Calu3 (cell line): ENCODE results near the gene PPP2R3A. TPM values are rescaled to one million over a fixed set of nuclear protein-coding genes. Genes with fewer than 3 reads are reported as not detected.

ENCODE experiments used
- BruUV-seq: library from RNA; stranded (reverse); fragments of 400-500 nt; replicated peaks from 2 replicates; lab custom pipeline; 2021; lab: Mats Ljungman, UMichigan
- CTCF ChIA-PET: fragments of 300-600 bp; sonication (Branson Sonifier 250); formaldehyde crosslinking; loops from one replicate; lab custom pipeline; 2022; ENCODE audit warnings: antibody characterized with exemption; lab: Charles Lee
- DNase-seq: peaks from one replicate; pipeline ENCODE4 v3.0.0; 2022
- H3K27ac Mint-ChIP-seq: one replicate; pipeline ENCODE4 v1.8.0; 2022; ENCODE audit warnings: mixed read lengths; ENCODE audit not compliant: unreplicated experiment
- H3K27me3 Mint-ChIP-seq: one replicate; pipeline ENCODE4 v1.8.0; 2022; ENCODE audit warnings: mixed read lengths; ENCODE audit not compliant: unreplicated experiment
- H3K36me3 Mint-ChIP-seq: one replicate; pipeline ENCODE4 v1.8.0; 2022; ENCODE audit warnings: mild to moderate bottlenecking, moderate library complexity, mixed read lengths; ENCODE audit not compliant: insufficient read depth, unreplicated experiment
- H3K4me1 Mint-ChIP-seq: one replicate; pipeline ENCODE4 v1.8.0; 2022; ENCODE audit warnings: mild to moderate bottlenecking, low read depth, mixed read lengths; ENCODE audit not compliant: unreplicated experiment
- H3K4me3 Mint-ChIP-seq: one replicate; pipeline ENCODE4 v1.8.0; 2022; ENCODE audit warnings: mild to moderate bottlenecking, low read depth, moderate library complexity, mixed read lengths; ENCODE audit not compliant: unreplicated experiment
- H3K9me3 Mint-ChIP-seq: one replicate; pipeline ENCODE4 v1.8.0; 2022; ENCODE audit warnings: low read depth, mixed read lengths; ENCODE audit not compliant: unreplicated experiment
- CTCF ChIP-seq: fragments of 200-600 bp; IDR thresholded peaks from one replicate; pipeline ENCODE4 v1.8.0; 2022; ENCODE audit warnings: antibody characterized with exemption; ENCODE audit not compliant: unreplicated experiment
- intact Hi-C: fragments of 100-400 bp; cut with micrococcal nuclease; formaldehyde crosslinking; loops from one replicate; pipeline ENCODE4 v1.10.0; 2022; ENCODE audit not compliant: unreplicated experiment
- total RNA-seq: library from RNA; stranded (reverse); gene quantifications from 2 replicates; pipeline ENCODE4 v1.2.3, GENCODE V29; 2022

PPP2R3A gene
- total RNA-seq, 1 experiment from 2014 or later, result 64.8 TPM

DNA sequence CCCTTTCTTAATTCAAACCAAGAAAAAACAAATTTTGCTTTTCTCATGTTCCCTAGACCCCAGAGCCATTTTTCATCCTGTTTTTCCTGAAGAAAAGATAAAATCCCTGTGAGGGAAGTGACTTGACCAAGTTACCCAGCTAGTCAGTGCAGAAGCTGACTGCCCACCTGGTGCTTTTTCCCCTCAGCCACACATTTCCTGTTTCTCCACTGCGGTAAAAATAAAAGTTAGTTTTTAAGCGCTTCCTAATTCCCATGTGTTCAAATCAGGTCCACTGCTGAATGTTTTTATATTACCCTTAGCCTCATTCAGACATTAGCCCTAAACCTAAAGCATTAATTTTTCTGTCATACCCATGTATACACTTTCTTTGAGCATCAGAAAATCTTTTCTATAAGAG lies 26.1 kb downstream of the PPP2R3A start:
- TF ChIP-seq CTCF, result no peak
- H3K27ac Mint-ChIP-seq, result peak overlapping the region; percentile 85
- CTCF ChIA-PET, result interaction anchor here (1.0 to 2.2 kb wide), 2 partner anchors 25 to 51 kb away, joined by 5 to 8 read pairs; no protein-coding TSS in a partner anchor
- H3K27me3 Mint-ChIP-seq, result no peaks in the 10 kb centered on the region
- intact Hi-C loops, result loop anchor here (1.0 kb wide), 1 partner anchor 73 kb away; no protein-coding TSS in a partner anchor
- no peak for DNase-seq
- H3K4me3 Mint-ChIP-seq, result no peak overlapping the region
- BruUV-seq, result no TSS peak
- H3K9me3 Mint-ChIP-seq, result no peaks in the 10 kb centered on the region
- H3K36me3 Mint-ChIP-seq, result peaks cover 5% of the 10 kb centered on the region
- H3K4me1 Mint-ChIP-seq, result peaks cover 37% of the 10 kb centered on the region

- Mint-ChIP-seq H3K36me3 (peaks cover 5% of the 10 kb centered on the region), H3K27me3 (no peaks in the 10 kb centered on the region), H3K4me1 (peaks cover 37% of the 10 kb centered on the region), H3K4me3 (no peak overlapping the region), H3K27ac (peak overlapping the region; percentile 85), H3K9me3 (no peaks in the 10 kb centered on the region)
- DNase-seq, result no peak
- intact Hi-C loops, result loop anchor here (1.0 kb wide), 1 partner anchor 74 kb away; no protein-coding TSS in a partner anchor
- no TSS peak for BruUV-seq
- no peak for TF ChIP-seq CTCF
- CTCF ChIA-PET, result interaction anchor here (2.2 kb wide), 1 partner anchor 25 kb away, joined by 8 read pairs; no protein-coding TSS in a partner anchor
Measured at GRCh38 chr3:135992072-135992471, 26.5 kb downstream of the PPP2R3A start.

DNA sequence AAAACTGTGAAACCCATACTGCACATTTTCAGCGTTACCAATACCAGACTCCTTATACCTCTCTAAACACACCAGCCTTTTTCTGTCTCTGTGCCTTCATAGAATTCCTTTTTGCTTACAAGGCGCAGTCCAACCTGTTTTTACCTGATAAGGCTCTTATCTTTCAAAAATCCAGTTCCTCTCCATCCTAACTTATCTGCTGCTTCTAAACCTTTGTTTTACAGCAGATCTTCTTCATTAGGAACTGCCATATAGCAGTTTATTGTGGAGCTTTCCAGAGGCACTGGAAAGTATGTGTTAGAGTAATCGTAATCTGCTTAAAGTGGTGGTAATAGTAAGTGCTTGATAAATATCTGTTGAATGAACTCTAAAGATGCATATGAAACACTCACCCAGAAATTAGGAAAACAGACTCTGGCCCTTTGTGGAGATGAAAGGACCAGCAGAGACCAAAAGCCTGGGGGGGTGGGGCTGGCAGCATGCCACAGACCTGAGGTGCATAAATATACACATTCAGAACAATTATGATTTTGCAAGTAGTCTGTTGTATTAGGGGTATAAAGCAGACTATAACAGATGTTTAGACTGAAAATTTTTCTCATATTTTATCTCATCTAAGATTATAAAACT lies 29.3 kb downstream of the PPP2R3A start:
- DNase-seq, result no peak
- intact Hi-C loops, result no loop called here
- CTCF ChIA-PET, result interaction anchor here (1.1 kb wide), 1 partner anchor 48 kb away, joined by 3 read pairs; no protein-coding TSS in a partner anchor
- Mint-ChIP-seq H3K27me3 (no peaks in the 10 kb centered on the region), H3K4me1 (peaks cover 40% of the 10 kb centered on the region), H3K4me3 (no peak overlapping the region), H3K9me3 (no peaks in the 10 kb centered on the region), H3K36me3 (peaks cover 5% of the 10 kb centered on the region), H3K27ac (peak overlapping the region; percentile 40)
- TF ChIP-seq CTCF, result no peak
- no TSS peak for BruUV-seq

GRCh38 chr3:135995766-135996165 lies 30.2 kb downstream of the PPP2R3A start:
- no peak overlapping the region for H3K4me3 Mint-ChIP-seq
- no peaks in the 10 kb centered on the region for H3K27me3 Mint-ChIP-seq
- no peak overlapping the region for H3K27ac Mint-ChIP-seq
- intact Hi-C loops, result no loop called here
- H3K36me3 Mint-ChIP-seq, result peaks cover 5% of the 10 kb centered on the region
- H3K9me3 Mint-ChIP-seq, result no peaks in the 10 kb centered on the region
- CTCF ChIA-PET, result no interaction called here
- BruUV-seq, result no TSS peak
- peaks cover 45% of the 10 kb centered on the region for H3K4me1 Mint-ChIP-seq
- TF ChIP-seq CTCF, result no peak
- no peak for DNase-seq
